HepG2 (cell line): ENCODE data around the gene ELL. TPM values are rescaled to one million over a fixed set of nuclear protein-coding genes. Genes with fewer than 3 reads are reported as not detected.

ENCODE experiments used
- ATF3 ChIP-seq: sonication (generic); formaldehyde crosslinking; IDR thresholded peaks from 2 replicates; pipeline ENCODE4 v1.4.0; 2020; ENCODE audit warnings: missing genetic modification reagents
- CSRNP1 ChIP-seq: sonication (generic); formaldehyde crosslinking; IDR thresholded peaks from 2 replicates; pipeline ENCODE4 v1.8.1; 2023; ENCODE audit warnings: mild to moderate bottlenecking, missing genetic modification reagents
- E2F2 ChIP-seq: sonication (generic); formaldehyde crosslinking; IDR thresholded peaks from 2 replicates; pipeline ENCODE4 v1.4.0; 2020; ENCODE audit warnings: missing genetic modification reagents, borderline replicate concordance
- IRF9 ChIP-seq: sonication (generic); formaldehyde crosslinking; IDR thresholded peaks from 2 replicates; pipeline ENCODE4 v1.8.0; 2022; ENCODE audit warnings: missing genetic modification reagents, mild to moderate bottlenecking, borderline replicate concordance
- JARID2 ChIP-seq: sonication (generic); formaldehyde crosslinking; IDR thresholded peaks from 2 replicates; pipeline ENCODE4 v1.8.1; 2023; ENCODE audit warnings: missing genetic modification reagents, inconsistent platforms; ENCODE audit not compliant: insufficient replicate concordance
- RAD21 ChIP-seq: fragments of 450-650 bp; formaldehyde crosslinking; IDR thresholded peaks from 2 replicates; pipeline ENCODE4 v1.5.0; 2020; ENCODE audit warnings: mild to moderate bottlenecking
- SALL1 ChIP-seq: sonication (generic); formaldehyde crosslinking; IDR thresholded peaks from 2 replicates; pipeline ENCODE4 v1.8.0; 2022; ENCODE audit warnings: mild to moderate bottlenecking, missing genetic modification reagents
- SIN3A ChIP-seq: IDR thresholded peaks from 2 replicates; pipeline ENCODE4 v1.6.1; 2011; ENCODE audit warnings: low read depth, mild to moderate bottlenecking, control low read depth, low read length, borderline replicate concordance
- SKI ChIP-seq: fragments of 450-650 bp; IDR thresholded peaks from one replicate; pipeline ENCODE4 v1.6.1; 2018; ENCODE audit warnings: mild to moderate bottlenecking; ENCODE audit not compliant: partially characterized antibody
- TFDP2 ChIP-seq: sonication (generic); formaldehyde crosslinking; IDR thresholded peaks from 2 replicates; pipeline ENCODE4 v1.4.0; 2020; ENCODE audit warnings: missing genetic modification reagents
- ZBTB38 ChIP-seq: sonication (generic); formaldehyde crosslinking; IDR thresholded peaks from 2 replicates; pipeline ENCODE4 v1.5.1; 2020; ENCODE audit warnings: mild to moderate bottlenecking, missing genetic modification reagents
- ZMAT3 ChIP-seq: sonication (generic); formaldehyde crosslinking; conservative IDR thresholded peaks from 2 replicates; pipeline ENCODE4 v1.7.0; 2021; ENCODE audit warnings: missing genetic modification reagents
- ZNF367 ChIP-seq: sonication (generic); formaldehyde crosslinking; IDR thresholded peaks from 2 replicates; pipeline ENCODE4 v1.4.0; 2020; ENCODE audit warnings: missing genetic modification reagents, borderline replicate concordance
- ZNF543 ChIP-seq: sonication (generic); formaldehyde crosslinking; IDR thresholded peaks from 2 replicates; pipeline ENCODE4 v1.4.0; 2020; ENCODE audit warnings: mild to moderate bottlenecking, missing genetic modification reagents
- ZNF788 ChIP-seq: sonication (generic); formaldehyde crosslinking; IDR thresholded peaks from 2 replicates; pipeline ENCODE4 v1.5.0; 2020; ENCODE audit warnings: mild to moderate bottlenecking, missing genetic modification reagents, borderline replicate concordance
- polyA plus RNA-seq, 8 experiments: library from polyadenylated mRNA; depleted of rRNA in 3 of 8; stranded (reverse) in 7 of 8; unstranded in 1 of 8; fragments of >200 nt; fragmentation: Illumina TruSeq in 4 of 8; extraction: Trizol in 4 of 8; gene quantifications; 2 replicates each; pipeline versions ENCODE4 v1.2.1 to v1.2.3, GENCODE V29; 2011 to 2016; ENCODE audit warnings: low read depth in 4 of 8, missing spikeins in 1 of 8, mixed read lengths in 1 of 8; ENCODE audit not compliant: insufficient read depth in 1 of 8
- total RNA-seq, 5 experiments: library from RNA; depleted of rRNA; stranded (reverse); fragments of >200 nt; fragmentation: Illumina TruSeq; extraction: Trizol; gene quantifications; 2 replicates each; pipeline ENCODE4 v1.2.3, GENCODE V29; 2016; ENCODE audit warnings: low read depth in 1 of 5
- TF ChIP-seq, protein P1 (sequence below): IDR thresholded peaks from 2 replicates; pipeline ENCODE4 v1.6.1; 2018; ENCODE audit warnings: missing genetic modification reagents
- TF ChIP-seq, protein P2 (sequence below): sonication (generic); formaldehyde crosslinking; IDR thresholded peaks from 2 replicates; pipeline ENCODE4 v1.4.0; 2020; ENCODE audit warnings: missing genetic modification reagents

The ELL gene
- total and polyA plus RNA-seq, 2 of the 13 experiments (the other 11 are each of a cell fraction or from before 2014, with no cell fraction given), result 3.7 to 5.4 TPM

DNA sequence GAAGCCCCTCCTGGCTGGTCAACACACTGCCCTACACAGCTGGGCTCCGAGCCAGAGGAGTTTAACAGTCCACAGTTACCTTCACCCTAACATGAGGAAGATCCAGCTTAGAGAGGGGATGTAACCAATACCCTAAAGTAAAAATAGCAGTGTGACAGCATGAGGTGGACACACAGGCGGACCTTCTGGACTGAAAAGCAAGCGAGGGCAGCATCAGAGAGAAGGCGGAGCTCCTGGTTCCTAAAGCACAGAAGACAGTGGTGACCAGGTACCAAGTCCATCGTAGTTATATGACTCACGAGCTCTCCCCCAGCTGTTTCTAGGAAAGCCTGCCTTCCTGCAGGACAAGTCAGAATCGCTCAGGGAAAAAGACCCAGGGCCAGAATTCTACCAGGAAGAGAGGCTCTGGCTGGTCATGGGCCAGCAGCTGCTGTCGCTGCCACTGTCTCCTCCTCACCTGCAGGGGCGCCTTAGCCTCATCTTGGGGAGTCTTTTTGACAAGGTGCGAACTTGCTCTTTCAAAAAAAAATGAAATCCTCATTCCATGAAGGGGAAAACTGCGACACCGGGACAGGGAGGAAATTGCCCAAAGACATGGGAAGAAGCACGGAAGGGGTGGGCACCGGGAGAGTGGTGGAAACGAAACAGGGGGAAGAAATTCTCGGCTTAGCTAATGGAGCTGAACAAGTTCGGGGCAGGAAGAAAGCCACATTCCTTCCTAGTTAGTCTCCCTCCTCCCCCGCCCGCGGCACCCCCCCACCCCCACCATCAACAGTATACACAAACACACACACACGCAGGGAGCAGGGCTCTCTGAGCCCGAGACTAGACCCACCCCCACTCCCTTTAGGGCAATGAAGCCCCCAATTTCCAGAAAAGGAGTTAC lies 1.7 kb downstream of the ELL start (continued):
- TF ChIP-seq ZNF788 (CRISPR knock-in tag), result peak; percentile 79; the same call in 1 of the 2 replicates
- TF ChIP-seq IRF9 (CRISPR knock-in tag), result peak; percentile 68; the same call in 1 of the 2 replicates
- TF ChIP-seq SALL1 (CRISPR knock-in tag), result peak; percentile 68
- TF ChIP-seq SKI, result peak; percentile 64
- TF ChIP-seq ZNF367, result no peak
- TF ChIP-seq ZBTB38, result peak; percentile 67
- peak; percentile 72 for TF ChIP-seq ATF3 (CRISPR knock-in tag)
- 0 out of 2 replicates have a peak, but pooled peaks have one; percentile 67 for TF ChIP-seq SIN3A
- TF ChIP-seq CSRNP1 (CRISPR knock-in tag), result 0 out of 2 replicates have a peak, but pooled peaks have one; percentile 24
- TF ChIP-seq TFDP2 (CRISPR knock-in tag), result peak; percentile 40; the same call in 1 of the 2 replicates
- peak; percentile 37; the same call in 1 of the 2 replicates for TF ChIP-seq RAD21 (CRISPR knock-in tag)
- TF ChIP-seq ZNF543, result no peak
- no peak for TF ChIP-seq JARID2
- 0 out of 2 replicates have a peak, but pooled peaks have one; percentile 31 for TF ChIP-seq ZMAT3 (CRISPR knock-in tag)
- TF ChIP-seq E2F2 (CRISPR knock-in tag), result no peak
- TF ChIP-seq, protein P1, sequence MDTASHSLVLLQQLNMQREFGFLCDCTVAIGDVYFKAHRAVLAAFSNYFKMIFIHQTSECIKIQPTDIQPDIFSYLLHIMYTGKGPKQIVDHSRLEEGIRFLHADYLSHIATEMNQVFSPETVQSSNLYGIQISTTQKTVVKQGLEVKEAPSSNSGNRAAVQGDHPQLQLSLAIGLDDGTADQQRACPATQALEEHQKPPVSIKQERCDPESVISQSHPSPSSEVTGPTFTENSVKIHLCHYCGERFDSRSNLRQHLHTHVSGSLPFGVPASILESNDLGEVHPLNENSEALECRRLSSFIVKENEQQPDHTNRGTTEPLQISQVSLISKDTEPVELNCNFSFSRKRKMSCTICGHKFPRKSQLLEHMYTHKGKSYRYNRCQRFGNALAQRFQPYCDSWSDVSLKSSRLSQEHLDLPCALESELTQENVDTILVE (CRISPR knock-in tag), result peak; percentile 22; the same call in 1 of the 2 replicates
- TF ChIP-seq, protein P2, sequence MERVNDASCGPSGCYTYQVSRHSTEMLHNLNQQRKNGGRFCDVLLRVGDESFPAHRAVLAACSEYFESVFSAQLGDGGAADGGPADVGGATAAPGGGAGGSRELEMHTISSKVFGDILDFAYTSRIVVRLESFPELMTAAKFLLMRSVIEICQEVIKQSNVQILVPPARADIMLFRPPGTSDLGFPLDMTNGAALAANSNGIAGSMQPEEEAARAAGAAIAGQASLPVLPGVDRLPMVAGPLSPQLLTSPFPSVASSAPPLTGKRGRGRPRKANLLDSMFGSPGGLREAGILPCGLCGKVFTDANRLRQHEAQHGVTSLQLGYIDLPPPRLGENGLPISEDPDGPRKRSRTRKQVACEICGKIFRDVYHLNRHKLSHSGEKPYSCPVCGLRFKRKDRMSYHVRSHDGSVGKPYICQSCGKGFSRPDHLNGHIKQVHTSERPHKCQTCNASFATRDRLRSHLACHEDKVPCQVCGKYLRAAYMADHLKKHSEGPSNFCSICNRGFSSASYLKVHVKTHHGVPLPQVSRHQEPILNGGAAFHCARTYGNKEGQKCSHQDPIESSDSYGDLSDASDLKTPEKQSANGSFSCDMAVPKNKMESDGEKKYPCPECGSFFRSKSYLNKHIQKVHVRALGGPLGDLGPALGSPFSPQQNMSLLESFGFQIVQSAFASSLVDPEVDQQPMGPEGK (CRISPR knock-in tag), result peak; percentile 74
